Dermis microvascular lymphatic vessel endothelial cell (primary cell): ENCODE results near the gene SNAI1. TPM values are rescaled to one million over a fixed set of nuclear protein-coding genes. Genes with fewer than 3 reads are reported as not detected.
"Not testable (repeated sequence)": the region's sequence is repeated elsewhere in the genome, so short reads cannot be mapped to it uniquely, and the experiment has no call there.

Source experiments
- DNase-seq, 2 donors: peaks; one replicate each; pipeline versions ENCODE4 v3.0.0 to v3.0.0-alpha.2; 2010; ENCODE audit warnings: low read depth in 2 of 2
- total RNA-seq: library from RNA; depleted of rRNA; stranded (reverse); fragments of >200 nt; gene quantifications from 2 replicates; pipeline ENCODE4 v1.2.1, GENCODE V29; 2014

Gene SNAI1
- 1.0 and 1.6 TPM in 2 replicates for total RNA-seq

- peak; percentile 76 to 90 for DNase-seq
These were observed at the start of gene SNAI1 for GRCh38 chr20:49982346-49983122. Gene SNAI1 (plus strand): TSS chr20:49982980. CDS start chr20:49983060, 80 bp downstream.

- DNase-seq = no peak
These were observed 47.0 kb upstream of the SNAI1 start for GRCh38 chr20:49935746-49936152.

DNA sequence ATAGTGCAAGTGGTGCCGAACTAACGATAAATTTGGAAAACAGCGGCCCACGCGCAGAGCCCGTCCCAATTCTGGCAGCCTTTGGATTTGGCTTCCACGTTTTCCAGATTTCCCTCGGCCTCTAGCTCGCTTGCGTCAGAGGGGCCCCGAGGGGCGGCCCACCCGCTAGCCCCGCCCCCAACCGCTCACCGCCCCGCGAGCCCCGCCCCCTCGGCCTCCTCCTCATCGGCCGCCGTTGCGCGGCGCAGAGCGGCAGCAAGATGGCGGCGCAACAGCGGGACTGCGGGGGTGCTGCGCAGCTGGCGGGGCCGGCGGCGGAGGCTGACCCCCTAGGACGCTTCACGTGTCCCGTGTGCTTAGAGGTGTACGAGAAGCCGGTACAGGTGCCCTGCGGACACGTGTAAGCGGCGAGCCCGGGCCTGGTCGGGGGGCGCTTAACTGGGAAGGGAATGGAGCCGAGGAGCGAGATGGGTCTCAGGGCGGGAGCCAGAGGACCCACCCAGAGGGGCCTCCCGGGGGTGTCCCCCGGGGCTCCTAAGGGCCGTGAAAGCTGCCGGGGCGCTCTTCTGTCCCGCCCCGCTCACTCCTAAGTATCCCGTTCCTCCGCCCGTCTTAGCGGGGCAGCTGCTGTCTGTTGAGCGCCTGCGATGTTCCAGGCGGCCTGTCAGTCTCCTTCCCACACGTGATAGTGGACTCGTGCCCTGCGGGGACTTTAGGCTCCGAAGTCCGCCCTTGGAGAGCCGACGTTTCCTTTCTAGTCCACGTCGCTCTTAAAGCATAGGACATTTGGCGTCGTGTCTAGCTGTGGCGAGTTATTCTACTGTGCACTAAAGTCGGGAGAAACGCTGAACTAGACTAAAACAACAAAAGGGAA lies 46.4 kb upstream of the SNAI1 start, which contains the start of gene RNF114:
Gene RNF114, plus strand, starts transcription at position 245 of the 874 bp plus-strand sequence. Its CDS starts 16 bp downstream, at position 261.
- DNase-seq = peak; percentile 78 to 88

GRCh38 chr20:49937027-49937929 lies 45.5 kb upstream of the SNAI1 start:
- no peak for DNase-seq

DNA sequence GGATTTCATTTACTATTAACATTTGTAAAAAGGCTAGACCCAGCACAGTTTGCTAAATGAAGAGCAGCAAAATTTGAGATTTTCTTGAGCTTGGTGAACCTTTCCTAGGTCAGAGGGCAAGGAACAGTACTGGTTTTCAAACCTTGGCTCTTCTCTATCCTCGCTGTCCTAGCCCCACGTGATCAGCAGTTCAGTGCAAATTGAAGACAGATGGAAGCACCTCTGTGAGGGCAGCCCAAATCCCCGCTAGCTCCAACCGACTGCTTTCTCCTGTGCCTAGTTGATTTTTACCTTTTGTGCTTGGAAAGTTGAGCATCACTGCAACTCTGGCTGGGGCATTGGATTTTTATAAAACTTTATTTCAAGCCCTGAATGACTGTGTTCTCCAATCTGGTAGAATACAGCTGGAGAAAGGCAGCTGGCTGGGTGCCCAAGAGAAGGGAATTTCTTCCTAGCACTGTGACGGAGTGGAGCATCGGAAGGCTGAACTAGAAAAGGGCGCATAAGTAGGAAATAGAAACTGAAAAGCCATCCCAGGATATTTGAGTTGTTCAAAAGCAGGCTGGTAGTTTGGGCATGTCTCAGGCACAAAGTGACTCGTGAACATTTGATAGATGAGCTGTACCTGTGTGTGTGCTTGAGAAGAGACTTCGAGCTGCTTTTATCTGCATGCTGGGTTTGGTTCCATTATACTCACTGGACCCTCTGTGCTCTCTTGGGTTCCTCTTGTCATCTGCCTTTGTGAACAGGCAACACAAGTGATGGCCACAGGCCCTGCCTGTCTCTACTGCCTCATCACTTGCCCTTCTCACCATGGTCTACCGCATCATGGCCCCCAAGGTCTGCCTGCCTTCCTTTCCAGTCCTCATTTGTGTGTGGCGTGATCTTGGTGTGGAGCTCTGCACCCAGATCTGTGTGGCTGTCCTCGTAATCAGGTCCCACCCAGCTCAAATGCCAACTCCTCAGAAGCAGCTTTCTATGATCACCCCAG lies 44.3 kb upstream of the SNAI1 start:
- peak in 1 of 2 donors; percentile 52 for DNase-seq

- DNase-seq = no peak
These were observed 41.3 kb upstream of the SNAI1 start for GRCh38 chr20:49941456-49941855.

DNA sequence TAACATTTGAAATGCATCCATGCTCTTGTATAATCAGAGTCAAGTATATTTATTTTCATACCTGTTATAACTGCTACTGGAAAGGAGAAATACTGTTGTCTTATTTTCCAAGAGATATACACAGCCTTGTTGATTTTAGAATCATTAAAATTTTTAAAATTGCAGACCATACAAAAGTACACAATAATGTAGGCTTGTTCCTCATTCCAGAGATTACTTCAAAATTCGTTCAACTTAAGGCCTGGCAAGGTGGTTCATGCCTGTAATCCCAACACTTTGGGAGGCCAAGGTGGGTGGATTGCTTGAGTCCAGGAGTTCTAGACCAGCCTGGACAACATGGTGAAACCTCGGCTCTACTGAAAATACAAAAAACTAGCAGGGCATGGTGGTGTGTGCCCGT lies 40.5 kb upstream of the SNAI1 start:
- no peak for DNase-seq

- DNase-seq = no peak
These were observed 39.8 kb upstream of the SNAI1 start for GRCh38 chr20:49942942-49943341.

- no peak for DNase-seq
These were observed 37.5 kb upstream of the SNAI1 start for GRCh38 chr20:49945306-49945700.

DNA sequence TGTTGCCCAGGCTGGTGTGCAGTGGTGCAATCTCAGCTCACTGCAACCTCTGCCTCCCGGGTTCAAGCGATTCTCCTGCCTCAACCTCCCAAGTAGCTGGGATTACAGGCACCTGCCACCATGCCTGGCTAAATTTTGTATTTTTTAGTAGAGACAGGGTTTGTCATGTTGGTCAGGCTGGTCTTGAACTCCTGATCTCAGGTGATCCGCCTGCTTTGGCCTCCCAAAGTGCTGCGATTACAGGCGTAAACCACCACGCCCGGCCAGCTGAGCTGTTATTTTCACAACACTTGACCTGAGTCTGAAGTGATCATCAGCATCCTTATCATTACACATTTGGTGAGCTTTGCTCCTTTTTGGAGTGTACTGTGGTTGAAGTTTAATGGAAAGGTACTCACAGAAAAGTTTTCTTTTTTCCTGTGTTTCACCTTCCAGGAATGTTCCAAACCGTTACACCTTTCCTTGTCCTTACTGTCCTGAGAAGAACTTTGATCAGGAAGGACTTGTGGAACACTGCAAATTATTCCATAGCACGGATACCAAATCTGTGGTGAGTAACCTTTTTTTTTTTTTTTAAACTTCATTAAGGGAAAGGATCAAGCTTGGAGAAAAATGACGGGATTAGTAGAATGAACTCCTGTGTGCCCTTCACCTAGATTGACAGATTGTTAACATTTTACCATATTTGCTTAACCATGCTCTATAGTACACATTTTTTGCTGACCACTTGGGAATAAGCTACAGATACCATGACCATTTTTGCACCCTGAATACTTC lies 36.9 kb upstream of the SNAI1 start:
- DNase-seq = no peak

DNA sequence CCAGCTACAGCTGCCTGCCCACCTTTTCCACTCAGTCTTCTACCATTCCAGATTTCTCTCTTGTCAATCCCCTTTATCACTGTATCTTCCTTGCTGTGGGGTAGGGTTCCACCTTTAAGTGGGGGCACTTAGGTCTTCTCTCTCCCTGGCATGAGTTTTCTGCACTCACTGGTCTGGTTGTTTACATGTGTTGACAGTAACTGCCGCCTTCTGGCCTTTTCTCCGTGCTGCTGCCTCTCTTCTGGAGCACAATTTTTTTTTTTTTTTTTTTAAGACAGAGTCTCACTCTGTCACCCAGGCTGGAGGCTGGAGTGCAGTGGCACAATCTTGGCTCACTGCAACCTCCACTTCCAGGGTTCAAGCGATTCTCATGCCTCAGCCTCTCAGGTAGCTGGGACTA lies 34.6 kb upstream of the SNAI1 start:
- DNase-seq = no peak

GRCh38 chr20:49948809-49949507 lies 33.8 kb upstream of the SNAI1 start:
- DNase-seq = no peak

GRCh38 chr20:49951151-49951550 lies 31.6 kb upstream of the SNAI1 start:
- no peak for DNase-seq

DNA sequence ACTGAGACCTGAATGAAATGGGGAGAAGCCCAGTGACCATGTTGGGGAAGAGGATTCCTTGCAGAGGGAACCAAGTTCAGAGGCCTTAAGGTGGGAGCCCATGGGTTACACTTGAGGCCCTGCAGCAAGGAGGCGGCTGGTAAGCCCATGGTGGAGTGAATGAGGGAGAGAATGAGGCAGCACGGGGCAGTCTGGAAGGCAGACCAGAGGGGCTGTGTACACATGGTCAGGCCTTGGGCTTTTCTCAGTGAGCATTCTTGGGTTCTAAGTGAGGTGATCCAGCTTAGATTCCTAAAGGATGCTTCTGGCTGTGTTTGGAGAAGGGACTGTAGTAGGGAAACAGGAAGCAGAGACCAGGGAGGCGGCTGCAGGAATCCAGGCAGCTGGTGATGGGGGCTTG lies 27.6 kb upstream of the SNAI1 start:
- no peak for DNase-seq

GRCh38 chr20:49955830-49956396 lies 26.9 kb upstream of the SNAI1 start:
- not testable (repeated sequence) for DNase-seq

GRCh38 chr20:49956689-49957088 lies 26.1 kb upstream of the SNAI1 start:
- no peak for DNase-seq

DNA sequence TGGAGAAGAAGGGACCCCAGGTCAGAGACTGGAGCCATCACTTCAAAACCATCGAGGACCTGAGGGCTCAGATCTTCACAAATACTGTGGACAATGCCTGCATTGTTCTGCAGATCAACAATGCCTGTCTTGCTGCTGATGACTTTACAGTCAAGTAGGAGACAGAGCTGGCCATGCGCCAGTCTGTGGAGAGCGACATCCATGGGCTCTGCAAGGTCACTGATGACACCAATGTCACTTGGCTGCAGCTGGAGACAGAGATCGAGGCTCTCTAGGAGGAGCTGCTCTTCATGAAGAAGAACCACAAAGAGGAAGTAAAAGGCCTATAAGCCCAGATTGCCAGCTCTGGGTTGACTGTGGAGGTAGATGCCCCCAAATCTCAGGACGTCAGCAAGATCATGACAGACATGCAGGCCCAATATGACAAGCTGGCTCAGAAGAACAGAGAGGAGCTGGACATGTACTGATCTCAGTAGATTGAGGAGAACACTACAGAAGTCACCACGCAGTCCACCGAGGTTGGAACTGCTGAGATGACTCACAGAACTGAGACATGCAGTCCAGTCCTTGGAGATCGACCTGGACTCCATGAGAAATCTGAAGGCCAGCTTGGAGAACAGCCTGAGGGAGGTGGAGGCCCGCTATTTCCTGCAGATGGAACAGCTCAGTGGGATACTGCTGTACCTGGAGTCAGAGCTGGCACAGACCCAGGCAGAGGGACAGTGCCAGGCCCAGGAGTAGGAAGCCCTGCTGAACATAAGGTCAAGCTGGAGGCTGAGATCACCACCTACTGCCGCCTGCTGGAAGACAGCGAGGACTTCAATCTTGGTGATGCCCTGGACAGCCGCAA lies 25.5 kb upstream of the SNAI1 start:
- not testable (repeated sequence) for DNase-seq
